HG02938 (cell line): Measurements from ENCODE around the gene ENPP6.
A peak's percentile ranks its signal among the peaks of the same experiment; 100 is the strongest.

Experiments used
- ATAC-seq: cut with Tn5 transposase; IDR thresholded peaks from one replicate; pipeline ENCODE4 v1.9.1; 2021; ENCODE audit warnings: mild to moderate bottlenecking, moderate library complexity; ENCODE audit not compliant: unreplicated experiment

The ENPP6 gene

GRCh38 chr4:184217634-184218033 lies at the start of gene ENPP6:
Gene ENPP6 (minus strand): TSS chr4:184217873. CDS start chr4:184217819, 54 bp downstream.
- no peak for ATAC-seq

DNA sequence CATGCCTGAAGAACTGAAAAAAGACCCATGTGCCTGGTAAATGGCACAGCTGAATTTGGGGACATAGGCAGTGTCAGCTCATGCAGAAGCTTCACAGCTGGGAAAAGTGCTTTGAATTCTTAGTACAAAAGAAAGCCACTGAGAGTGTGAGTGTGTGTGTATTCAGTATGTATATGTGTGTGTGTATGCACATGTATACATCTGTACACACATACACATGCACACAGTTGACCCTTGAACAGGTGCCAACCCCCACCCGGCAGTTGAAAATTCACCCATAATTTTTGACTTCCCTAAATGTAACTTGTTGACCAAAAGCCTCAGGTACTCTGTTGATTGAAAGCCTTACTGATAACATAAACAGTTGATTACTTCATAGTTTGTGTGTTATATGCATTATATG lies 49.5 kb upstream of the ENPP6 start:
- no peak for ATAC-seq

DNA sequence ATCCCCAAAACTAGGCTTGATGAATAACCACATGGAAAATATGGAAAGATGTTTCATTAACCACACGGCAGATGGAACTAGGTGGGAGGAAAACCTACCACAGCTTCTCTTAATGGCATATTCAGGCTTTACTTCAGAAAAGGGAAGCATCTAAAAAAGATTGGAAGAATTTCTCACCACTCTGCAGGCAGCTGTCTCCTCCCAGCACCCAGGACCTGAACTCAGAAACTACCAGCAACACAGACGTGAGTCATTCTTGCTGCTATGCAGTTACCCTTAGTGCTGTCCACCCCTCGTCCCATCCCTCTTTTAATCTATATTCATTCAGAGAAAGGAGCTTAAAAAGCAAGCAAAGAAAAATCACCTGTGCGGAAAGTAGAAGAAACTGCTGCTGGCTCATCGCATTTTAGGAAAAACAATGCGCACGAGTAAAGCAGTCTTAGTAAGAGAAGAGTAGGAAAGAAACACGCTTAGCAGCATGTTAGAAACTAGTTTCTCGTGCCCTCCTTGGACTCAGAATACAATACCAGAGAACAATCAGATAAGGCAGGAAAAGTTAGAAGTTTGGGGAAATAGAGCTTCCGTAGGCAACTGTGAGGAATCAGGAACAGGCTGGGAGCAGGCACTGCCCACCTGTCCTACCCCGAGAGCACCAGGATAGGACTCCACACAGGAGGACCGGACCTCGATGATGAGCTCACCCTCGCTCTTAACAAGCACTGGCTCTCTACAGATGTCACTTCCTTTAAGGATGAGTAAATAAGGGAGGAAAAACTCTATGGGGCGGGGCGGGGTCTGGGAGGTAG lies 48.1 kb upstream of the ENPP6 start:
- ATAC-seq, result no peak

GRCh38 chr4:184263910-184264732 lies 46.4 kb upstream of the ENPP6 start:
- ATAC-seq, result peak; percentile 34

DNA sequence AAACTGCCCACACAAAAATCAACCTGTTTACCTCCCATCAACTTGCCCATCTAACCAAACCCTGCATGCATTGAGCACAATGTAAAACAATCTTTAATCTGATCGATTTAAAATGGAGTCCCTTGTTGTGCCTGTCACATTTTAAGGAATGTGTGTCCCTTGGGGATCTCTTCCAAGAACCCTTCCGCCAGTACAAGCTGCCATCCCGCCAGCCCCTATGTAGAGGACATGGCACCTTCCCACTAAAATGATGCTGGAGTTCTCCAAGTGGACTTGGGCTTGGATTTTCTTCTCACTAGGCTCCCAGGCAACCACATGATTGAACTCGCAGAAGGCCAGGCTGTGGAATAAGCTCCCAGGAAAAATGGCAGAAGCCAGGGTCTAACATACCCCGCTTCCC lies 45.8 kb upstream of the ENPP6 start:
- no peak for ATAC-seq

- no peak for ATAC-seq
Measured at GRCh38 chr4:184262901-184263300, 45.2 kb upstream of the ENPP6 start.

DNA sequence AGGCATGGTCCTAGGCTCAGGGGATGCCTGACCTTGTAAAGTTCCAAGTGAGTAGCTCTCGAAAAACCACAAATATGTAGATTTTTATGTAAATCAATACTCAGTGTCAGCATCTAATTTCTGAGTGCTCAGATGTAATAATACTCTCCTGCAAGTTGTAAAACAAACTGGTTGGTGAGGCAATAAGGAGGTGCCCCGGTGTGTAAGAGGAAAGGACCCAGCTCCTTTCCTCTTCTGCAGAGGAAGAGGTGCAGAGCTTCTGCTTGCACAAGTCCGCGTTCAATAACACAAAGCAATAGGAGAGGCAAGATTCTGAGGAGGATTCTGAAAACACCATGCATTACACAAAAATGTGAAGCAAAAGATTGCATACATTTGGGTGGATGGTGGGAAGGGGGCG lies 43.6 kb upstream of the ENPP6 start:
- no peak for ATAC-seq

DNA sequence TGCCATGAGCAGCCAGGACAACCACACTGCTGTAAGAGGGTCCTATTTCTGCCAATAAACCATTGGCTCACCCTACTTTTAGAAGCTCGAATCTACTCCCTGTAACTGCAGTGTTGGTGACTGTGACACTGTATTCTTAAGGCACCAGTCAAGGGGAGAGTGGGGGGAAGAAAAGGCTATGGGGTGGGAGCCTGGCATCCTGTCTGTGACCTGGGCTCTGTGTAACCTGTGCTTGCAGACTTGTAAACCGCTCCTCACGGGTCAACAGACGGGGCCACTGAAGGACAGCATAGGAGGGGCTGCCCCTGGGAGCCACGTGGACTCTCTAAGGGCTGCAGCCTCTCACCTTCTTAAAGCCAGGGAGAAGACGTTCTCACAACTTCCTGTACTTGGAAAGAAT lies 42.2 kb upstream of the ENPP6 start:
- no peak for ATAC-seq

DNA sequence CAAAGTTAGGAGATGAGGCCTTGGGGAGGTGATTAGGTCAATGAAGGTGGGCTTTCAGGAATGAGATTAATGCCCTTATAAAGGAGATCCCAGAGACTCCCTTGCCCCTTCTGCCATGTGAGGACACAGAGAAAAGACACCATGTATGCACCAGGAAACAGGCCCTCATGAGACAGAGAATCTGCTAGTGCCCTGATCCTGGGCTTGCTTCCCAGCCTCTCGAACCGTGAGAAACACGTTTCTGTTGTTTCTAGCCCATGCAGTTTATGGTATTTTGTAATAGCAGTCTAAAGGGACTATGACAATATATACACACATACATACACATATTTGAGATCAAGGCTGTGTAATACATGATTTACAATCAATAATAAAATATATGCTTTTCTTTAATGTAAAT lies 41.4 kb upstream of the ENPP6 start:
- no peak for ATAC-seq

DNA sequence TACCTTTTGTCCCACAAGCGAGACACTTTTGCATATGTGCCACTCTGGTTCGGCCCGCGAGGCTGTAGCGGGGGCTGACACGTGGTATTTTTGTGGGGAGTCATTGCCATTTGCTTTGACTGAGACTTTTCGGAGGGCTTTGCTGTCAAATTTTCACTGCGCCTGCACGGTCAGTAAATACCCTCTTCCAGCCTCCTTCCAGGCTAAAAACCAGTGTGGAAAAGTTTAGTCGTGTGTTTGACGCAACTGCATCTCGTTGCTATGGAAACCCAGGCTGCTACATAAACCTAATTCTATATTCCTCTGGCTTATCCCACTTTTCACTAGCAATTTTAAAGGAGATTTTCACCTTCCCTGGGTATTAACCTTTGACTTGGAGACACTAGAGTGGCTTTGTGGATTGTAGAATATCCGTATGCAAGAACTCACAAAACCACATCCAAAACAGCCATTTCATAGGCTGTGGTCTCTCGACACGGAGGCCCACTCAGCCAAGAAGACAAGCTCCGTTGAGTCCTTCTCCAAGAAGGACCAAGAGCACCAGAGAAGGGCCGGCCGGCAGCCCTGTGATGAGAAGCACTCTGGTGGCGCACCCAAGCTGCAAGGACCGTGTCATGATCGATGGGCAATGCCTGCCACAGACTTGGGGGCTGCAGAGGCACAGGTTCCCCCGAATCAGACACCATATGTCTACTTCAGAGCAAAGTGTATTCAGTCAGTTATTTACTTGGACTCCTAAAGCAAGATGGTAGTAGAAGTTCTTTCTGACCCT lies 38.4 kb upstream of the ENPP6 start:
- ATAC-seq, result no peak

GRCh38 chr4:184255361-184255760 lies 37.7 kb upstream of the ENPP6 start:
- ATAC-seq, result no peak

DNA sequence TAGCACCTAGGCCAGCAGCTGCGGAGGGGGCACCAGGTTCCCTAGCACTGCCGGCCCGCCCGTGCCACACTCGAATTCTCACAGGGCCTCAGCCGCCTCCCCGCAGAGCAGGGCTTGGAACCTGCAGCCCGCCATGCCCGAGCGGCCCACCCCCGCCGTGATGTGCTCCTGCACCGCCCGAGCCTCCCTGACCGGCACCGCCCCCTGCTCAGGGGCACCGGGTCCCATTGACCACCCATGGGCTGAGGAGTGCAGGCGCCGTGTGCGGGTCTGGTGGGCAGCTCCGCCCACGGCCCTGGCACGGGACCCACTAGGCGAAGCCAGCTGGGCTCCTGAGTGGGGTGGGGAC lies 35.4 kb upstream of the ENPP6 start:
- no peak for ATAC-seq

DNA sequence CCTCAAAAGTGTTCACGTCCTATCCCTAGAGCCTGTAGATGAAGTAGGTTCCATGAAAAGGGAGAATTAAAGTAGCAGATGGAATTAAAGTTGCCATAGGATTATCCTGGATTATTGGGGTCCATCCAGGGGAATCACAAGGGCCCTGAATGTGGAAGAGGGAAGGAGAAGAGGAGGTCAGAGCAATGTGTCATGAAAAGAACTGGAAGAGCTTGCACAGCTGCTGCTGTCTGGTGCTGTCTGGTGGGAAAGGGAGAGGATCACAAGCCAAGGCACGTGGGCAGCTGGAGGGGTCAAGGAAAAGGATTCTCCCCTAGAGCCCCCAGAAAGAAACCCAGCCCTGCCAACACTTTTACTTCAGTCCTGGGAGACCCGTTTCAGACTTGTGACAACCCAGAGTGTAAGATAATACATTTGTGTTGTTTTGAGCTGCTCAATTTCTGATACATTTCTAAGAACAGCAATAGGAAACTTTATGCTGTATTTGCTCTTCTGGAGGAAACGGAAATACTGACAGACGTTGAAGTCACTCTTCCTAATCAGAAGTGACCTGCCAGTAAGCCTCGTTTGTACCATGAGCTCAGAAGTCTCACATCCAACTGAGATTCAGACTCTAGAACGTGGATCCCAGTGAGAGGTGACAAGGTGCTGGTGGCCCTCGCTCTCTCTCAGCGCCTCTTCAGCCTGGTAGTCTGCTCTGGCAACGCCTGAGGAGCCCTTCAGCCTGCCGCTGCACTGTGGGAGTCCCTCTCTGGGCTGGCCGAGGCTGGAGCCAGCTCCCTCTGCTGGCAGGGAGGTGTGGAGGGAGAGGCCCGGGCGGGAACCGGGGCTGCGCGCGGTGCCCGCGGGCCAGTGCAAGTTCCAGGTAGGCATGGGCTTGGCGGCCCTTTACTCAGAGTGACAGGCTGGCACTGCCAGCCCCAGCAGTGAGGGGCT lies 34.7 kb upstream of the ENPP6 start:
- ATAC-seq, result no peak

DNA sequence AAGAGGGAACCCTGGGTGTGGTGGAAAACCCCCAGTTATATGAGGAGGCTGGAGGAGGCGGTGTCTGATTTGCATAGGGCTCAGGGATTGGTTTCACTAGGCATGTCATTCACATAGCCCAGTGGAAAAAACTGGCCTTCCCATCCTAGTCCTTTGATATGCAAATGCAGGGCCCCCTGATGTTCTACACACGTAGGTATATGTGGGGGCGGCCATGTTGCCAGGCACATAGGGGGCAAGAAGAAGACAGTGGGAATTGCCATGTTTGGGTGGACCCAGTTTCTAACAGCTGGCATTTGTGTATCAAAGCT lies 34.0 kb upstream of the ENPP6 start:
- ATAC-seq, result no peak

DNA sequence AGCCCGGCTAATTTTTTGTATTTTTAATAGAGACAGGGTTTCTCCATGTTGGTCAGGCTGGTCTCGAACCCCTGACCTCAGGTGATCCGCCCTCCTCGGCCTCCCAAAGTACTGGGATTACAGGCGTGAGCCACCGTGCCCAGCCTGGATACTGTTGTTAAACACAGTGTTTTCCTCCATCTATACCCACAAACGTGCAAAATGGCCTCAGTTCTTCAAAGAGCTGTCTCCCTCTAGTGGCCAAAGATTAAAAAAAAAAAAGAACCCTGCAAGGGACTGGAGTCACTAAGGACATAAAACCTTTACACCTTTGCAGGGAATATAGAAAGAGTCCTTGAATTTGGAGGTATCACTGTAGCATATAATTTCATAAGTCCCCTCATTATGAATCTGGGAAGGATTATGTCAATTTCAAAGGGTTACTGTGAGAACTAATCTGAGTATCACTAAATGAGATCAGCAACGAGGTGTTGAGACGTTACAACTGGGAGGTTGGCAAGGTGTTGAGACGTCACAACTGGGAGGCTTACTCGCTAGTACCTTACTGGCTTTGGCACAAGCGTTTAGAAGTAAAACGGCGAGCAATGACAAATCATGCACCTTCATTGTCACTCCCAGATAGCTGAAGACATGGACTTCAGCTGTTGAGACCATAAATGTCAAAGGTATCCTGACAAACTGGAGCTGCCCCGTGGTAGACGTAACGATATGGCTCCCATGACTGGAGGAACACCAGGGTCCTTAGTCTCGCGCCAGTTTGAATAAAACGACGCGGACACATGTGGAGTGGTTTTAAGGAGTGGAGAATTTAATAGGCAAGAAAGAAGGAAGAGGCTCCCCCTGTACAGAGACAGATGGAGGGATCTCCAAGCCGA lies 33.4 kb upstream of the ENPP6 start:
- ATAC-seq, result peak; percentile 78

DNA sequence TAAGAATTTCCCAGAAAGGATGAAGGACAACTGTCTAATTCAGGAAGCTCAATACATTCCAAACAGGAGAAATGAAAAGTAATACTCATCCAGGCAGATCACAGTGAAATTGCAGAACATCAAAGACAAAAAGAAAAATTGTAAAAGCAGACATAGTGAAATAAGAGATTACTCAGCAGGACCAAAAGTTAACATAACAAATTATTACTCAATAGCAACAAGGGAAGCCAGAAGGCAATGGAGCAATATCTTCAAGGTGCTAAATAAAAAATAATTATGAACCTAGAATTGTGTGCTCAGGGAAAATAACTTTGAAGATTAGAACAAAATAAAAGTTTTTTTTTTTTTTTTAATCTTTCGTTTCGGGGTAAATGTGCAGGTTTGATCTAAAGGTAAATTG lies 30.5 kb upstream of the ENPP6 start:
- no peak for ATAC-seq

- ATAC-seq, result no peak
Measured at GRCh38 chr4:184247421-184247820, 29.7 kb upstream of the ENPP6 start.

GRCh38 chr4:184246426-184246825 lies 28.8 kb upstream of the ENPP6 start:
- ATAC-seq, result no peak

GRCh38 chr4:184238072-184238745 lies 20.5 kb upstream of the ENPP6 start:
- no peak for ATAC-seq
